ENCODE measurements around the gene SMU1.
A peak's percentile ranks its signal among the peaks of the same experiment; 100 is the strongest.

SMU1 gene

GRCh38 chr9:33024126-33024965 lies 52.1 kb downstream of the SMU1 start:
- ATAC-seq, result peak; percentile 43

GRCh38 chr9:33023661-33024060 lies 52.8 kb downstream of the SMU1 start:
- ATAC-seq, result no peak
- TF ChIP-seq TSHZ2 (CRISPR knock-in tag; IDR thresholded peaks at IDR 0.05) (no peak), ZFP3 (CRISPR knock-in tag; IDR thresholded peaks at IDR 0.05) (no peak), TCF4 (CRISPR knock-in tag; IDR thresholded peaks at IDR 0.05; ENCODE audit: borderline replicate concordance) (no peak), ZNF8 (CRISPR knock-in tag; IDR thresholded peaks at IDR 0.05) (no peak), ESRRG (CRISPR knock-in tag; IDR thresholded peaks at IDR 0.05) (no peak), CSDC2 (CRISPR knock-in tag; IDR thresholded peaks at IDR 0.05) (no peak), ZNF565 (CRISPR knock-in tag; conservative IDR thresholded peaks at IDR 0.05; ENCODE audit: low read depth) (no peak), ZFP30 (CRISPR knock-in tag; IDR thresholded peaks at IDR 0.05) (no peak), GLIS3 (CRISPR knock-in tag; IDR thresholded peaks at IDR 0.05) (no peak), CSRNP3 (CRISPR knock-in tag; IDR thresholded peaks at IDR 0.05) (no peak), POU6F1 (CRISPR knock-in tag; IDR thresholded peaks at IDR 0.05; ENCODE audit: borderline replicate concordance, low read depth) (no peak), PPARA (CRISPR knock-in tag; IDR thresholded peaks at IDR 0.05; ENCODE audit: borderline replicate concordance) (no peak), PATZ1 (CRISPR knock-in tag; IDR thresholded peaks at IDR 0.05; ENCODE audit: borderline replicate concordance) (no peak), RARB (CRISPR knock-in tag; IDR thresholded peaks at IDR 0.05) (no peak), OSR1 (CRISPR knock-in tag; IDR thresholded peaks at IDR 0.05) (no peak), ARNTL (CRISPR knock-in tag; IDR thresholded peaks at IDR 0.05; ENCODE audit: borderline replicate concordance, low read depth) (no peak), ZC3H10 (CRISPR knock-in tag; IDR thresholded peaks at IDR 0.05) (no peak), ZNF70 (CRISPR knock-in tag; IDR thresholded peaks at IDR 0.05) (no peak), CREB5 (CRISPR knock-in tag; IDR thresholded peaks at IDR 0.05; ENCODE audit: low read depth) (no peak)

More at GRCh38 chr9:33024126-33024965, 52.1 kb downstream of the SMU1 start:
- 0 out of 2 replicates have a peak, but pooled peaks have one; percentile 49 for TF ChIP-seq CSDC2 (CRISPR knock-in tag; IDR thresholded peaks at IDR 0.05)
- TF ChIP-seq GLIS3 (CRISPR knock-in tag; IDR thresholded peaks at IDR 0.05), result no peak
- TF ChIP-seq ISL1 (CRISPR knock-in tag; IDR thresholded peaks at IDR 0.05), result 0 out of 2 replicates have a peak, but pooled peaks have one; percentile 9

GRCh38 chr9:33022755-33023154 lies 53.7 kb downstream of the SMU1 start:
- no peak for TF ChIP-seq ESRRG (CRISPR knock-in tag; IDR thresholded peaks at IDR 0.05)
- no peak for TF ChIP-seq CREB5 (CRISPR knock-in tag; IDR thresholded peaks at IDR 0.05; ENCODE audit: low read depth)
- TF ChIP-seq ZFP3 (CRISPR knock-in tag; IDR thresholded peaks at IDR 0.05), result no peak
- no peak for TF ChIP-seq GLIS3 (CRISPR knock-in tag; IDR thresholded peaks at IDR 0.05)
- no peak for TF ChIP-seq SNAI2 (CRISPR knock-in tag; IDR thresholded peaks at IDR 0.05)
- no peak for TF ChIP-seq ZNF565 (CRISPR knock-in tag; conservative IDR thresholded peaks at IDR 0.05; ENCODE audit: low read depth)
- TF ChIP-seq ZNF8 (CRISPR knock-in tag; IDR thresholded peaks at IDR 0.05), result no peak
- no peak for TF ChIP-seq RARB (CRISPR knock-in tag; IDR thresholded peaks at IDR 0.05)
- TF ChIP-seq OSR1 (CRISPR knock-in tag; IDR thresholded peaks at IDR 0.05), result no peak
- TF ChIP-seq CSRNP3 (CRISPR knock-in tag; IDR thresholded peaks at IDR 0.05), result no peak
- no peak for TF ChIP-seq ZFP30 (CRISPR knock-in tag; IDR thresholded peaks at IDR 0.05)
- ATAC-seq, result no peak
